ENCODE data around the gene ZMYND8.
A peak's percentile ranks its signal among the peaks of the same experiment; 100 is the strongest.

ZMYND8 gene

GRCh38 chr20:47332381-47333206, 23.9 kb downstream of the ZMYND8 start:
- DNase-seq, result no peak

- no peak for DNase-seq
These were observed 25.4 kb downstream of the ZMYND8 start for GRCh38 chr20:47330933-47331708.

GRCh38 chr20:47330071-47330470, 26.4 kb downstream of the ZMYND8 start:
- no peak for DNase-seq

- DNase-seq, result no peak
These were observed 28.4 kb downstream of the ZMYND8 start for GRCh38 chr20:47328129-47328528.

GRCh38 chr20:47327711-47328110, 28.8 kb downstream of the ZMYND8 start:
- no peak for DNase-seq

- no peak for DNase-seq
These were observed 29.7 kb downstream of the ZMYND8 start for GRCh38 chr20:47326658-47327268.

- no peak for DNase-seq
These were observed 31.3 kb downstream of the ZMYND8 start for GRCh38 chr20:47325242-47325641.

- DNase-seq, result no peak
These were observed 35.3 kb downstream of the ZMYND8 start for GRCh38 chr20:47320990-47321805.

GRCh38 chr20:47319517-47320252, 36.8 kb downstream of the ZMYND8 start:
- DNase-seq, result no peak

- DNase-seq, result no peak
These were observed 37.6 kb downstream of the ZMYND8 start for GRCh38 chr20:47318586-47319516.

GRCh38 chr20:47318027-47318585, 38.4 kb downstream of the ZMYND8 start:
- no peak for DNase-seq

- peak; percentile 57 for DNase-seq
These were observed 39.2 kb downstream of the ZMYND8 start for GRCh38 chr20:47317127-47317895.

GRCh38 chr20:47316776-47317126, 39.7 kb downstream of the ZMYND8 start:
- no peak for DNase-seq

GRCh38 chr20:47315339-47316056, 41.0 kb downstream of the ZMYND8 start:
- no peak for DNase-seq

GRCh38 chr20:47314647-47315338, 41.7 kb downstream of the ZMYND8 start:
- DNase-seq, result no peak

GRCh38 chr20:47311967-47312681, 44.4 kb downstream of the ZMYND8 start:
- DNase-seq, result no peak

- no peak for DNase-seq
These were observed 45.3 kb downstream of the ZMYND8 start for GRCh38 chr20:47311211-47311610.

- no peak for DNase-seq
These were observed 45.8 kb downstream of the ZMYND8 start for GRCh38 chr20:47310729-47311128.

Measured in activated naive CD4-positive, alpha-beta T cell treated with anti-CD3 and anti-CD28 coated beads, Interleukin-2, amount 50 U/mL, for 16 hours (primary cell).